ENCODE measurements around the gene ZNF407. TPM values are rescaled to one million over a fixed set of nuclear protein-coding genes. Genes with fewer than 3 reads are reported as not detected.

The ZNF407 gene
- total and polyA plus RNA-seq, 7 donors: 2.4 to 10.2 (median 7.9) TPM

DNA sequence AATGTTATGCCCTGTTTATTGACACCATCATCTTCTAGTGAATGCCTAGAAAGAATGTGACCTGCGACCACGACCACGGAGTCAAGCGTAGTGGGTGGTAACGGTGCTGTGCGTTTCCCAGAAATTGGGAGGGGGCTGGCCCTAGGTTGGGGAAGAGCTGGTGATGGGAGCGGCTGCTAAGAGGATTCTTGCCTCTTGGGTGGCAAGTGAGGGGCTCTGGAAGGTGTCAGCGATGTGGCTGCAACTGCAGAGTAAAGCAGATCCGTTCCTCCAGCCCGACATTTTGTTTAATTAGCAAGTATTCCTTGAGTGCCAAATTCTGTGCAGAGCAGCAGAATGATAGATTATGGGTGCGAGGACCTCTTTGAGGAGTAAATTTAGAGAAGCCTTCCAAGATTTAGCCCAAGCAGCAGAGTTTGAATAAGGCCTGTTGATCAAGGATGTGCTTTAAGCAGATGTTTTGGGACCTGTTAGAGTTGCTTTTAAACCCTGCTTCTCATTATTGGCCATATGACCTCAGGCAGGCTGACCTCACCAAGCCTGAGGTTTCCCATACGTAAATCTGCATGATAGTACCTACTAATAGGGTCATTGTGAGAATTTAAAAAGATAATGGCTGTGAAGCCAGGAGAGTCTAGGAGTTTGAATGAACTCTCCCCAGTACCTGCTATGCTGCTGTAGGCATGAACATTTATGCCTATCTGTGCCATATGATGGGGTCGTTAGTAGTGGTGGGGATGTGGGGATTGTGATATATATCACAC is 323.6 kb downstream of the ZNF407 start:
- Histone ChIP-seq H3K36me3 (ENCODE audit: insufficient read depth in 1 of 2, low read depth in 1 of 2) (peaks cover 0 to 10% of the 10 kb centered on the region in 2 donors), H3K4me1 (no peaks in the 10 kb centered on the region), H3K4me3 (no peak overlapping the region), H3K27me3 (ENCODE audit: insufficient read depth in 3 of 3, low read length in 2 of 3) (no peaks in the 10 kb centered on the region), H3K9me3 (no peaks in the 10 kb centered on the region), H3K27ac (no peak overlapping the region)
- ATAC-seq (no peak), DNase-seq (no peak)
- TF ChIP-seq CTCF (IDR thresholded peaks at IDR 0.05): no peak
- intact Hi-C loops (cut with DNase I): no loop called here
- 93 to 95% (median 93%) methylated on average over 13 of the region's 13 CpGs for WGBS, 3 donors

- no peaks in the 10 kb centered on the region for H3K4me1 ChIP-seq
- no peaks in the 10 kb centered on the region for H3K9me3 ChIP-seq
- no peak overlapping the region for H3K27ac ChIP-seq
- H3K36me3 ChIP-seq (ENCODE audit: insufficient read depth in 1 of 2, low read depth in 1 of 2): peaks cover 0 to 3% of the 10 kb centered on the region in 2 donors
- TF ChIP-seq CTCF (IDR thresholded peaks at IDR 0.05): no peak
- intact Hi-C loops (cut with DNase I): no loop called here
- DNase-seq (no peak), ATAC-seq (no peak)
- 94 to 99% (median 99%) methylated on average over 2 of the region's 2 CpGs for WGBS, 3 donors
- H3K27me3 ChIP-seq (ENCODE audit: insufficient read depth in 3 of 3, low read length in 2 of 3): no peaks in the 10 kb centered on the region
- H3K4me3 ChIP-seq: no peak overlapping the region
Observed at GRCh38 chr18:74926051-74926450, 328.4 kb downstream of the ZNF407 start.

DNA sequence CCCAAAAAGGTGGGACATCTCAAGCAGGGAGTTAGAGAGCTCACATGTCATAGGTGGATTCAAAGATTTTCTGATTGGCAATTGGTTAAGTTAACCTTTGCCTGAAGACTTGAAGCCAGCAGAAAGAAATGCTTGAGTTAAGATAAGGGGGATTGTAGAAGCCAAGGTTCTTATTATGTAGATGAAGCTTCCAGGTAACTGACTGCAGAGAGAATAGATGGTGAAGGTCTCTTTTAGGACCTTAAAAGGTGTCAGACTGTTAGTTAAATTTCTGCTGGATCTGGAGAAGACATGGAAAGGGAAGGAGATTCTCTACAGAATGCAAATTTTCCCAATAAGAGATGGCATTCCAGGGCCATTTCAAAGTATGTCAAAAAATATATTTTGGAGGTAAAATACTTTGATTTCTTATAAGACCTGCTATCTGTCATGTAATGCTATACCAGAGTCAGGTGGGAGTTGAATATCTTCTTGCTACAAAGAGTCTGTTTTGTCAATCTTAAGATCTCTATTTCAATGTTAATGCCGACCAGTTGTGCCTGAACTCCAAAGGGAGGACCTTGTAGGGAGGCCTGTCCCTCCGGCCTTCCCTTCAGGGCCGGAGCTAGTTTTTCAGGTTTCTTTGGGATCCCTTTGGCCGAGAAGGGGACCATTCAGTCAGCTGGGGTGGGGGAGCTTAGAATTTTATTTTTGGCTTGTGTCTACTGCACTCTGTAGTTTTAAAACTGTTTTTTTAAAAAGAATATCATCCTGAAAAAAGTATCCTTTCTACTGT is 330.7 kb downstream of the ZNF407 start:
- H3K27ac ChIP-seq: no peak overlapping the region
- H3K9me3 ChIP-seq: no peaks in the 10 kb centered on the region
- no peak overlapping the region for H3K4me3 ChIP-seq
- H3K4me1 ChIP-seq: no peaks in the 10 kb centered on the region
- TF ChIP-seq CTCF (IDR thresholded peaks at IDR 0.05): no peak
- H3K36me3 ChIP-seq (ENCODE audit: insufficient read depth in 1 of 2, low read depth in 1 of 2): no peaks in the 10 kb centered on the region
- no peak for DNase-seq
- 95 to 100% (median 97%) methylated on average over 4 of the region's 4 CpGs for WGBS, 3 donors
- no peaks in the 10 kb centered on the region for H3K27me3 ChIP-seq (ENCODE audit: insufficient read depth in 3 of 3, low read length in 2 of 3)
- ATAC-seq: no peak
- intact Hi-C loops (cut with DNase I): no loop called here

- ATAC-seq (no peak), DNase-seq (peak in 1 of 2 donors; percentile 16)
- no peak overlapping the region for H3K27ac ChIP-seq
- H3K9me3 ChIP-seq: no peaks in the 10 kb centered on the region
- no peak overlapping the region for H3K4me3 ChIP-seq
- TF ChIP-seq CTCF (IDR thresholded peaks at IDR 0.05): no peak
- intact Hi-C loops (cut with DNase I): no loop called here
- no peaks in the 10 kb centered on the region for H3K36me3 ChIP-seq (ENCODE audit: insufficient read depth in 1 of 2, low read depth in 1 of 2)
- H3K4me1 ChIP-seq: no peaks in the 10 kb centered on the region
- H3K27me3 ChIP-seq (ENCODE audit: insufficient read depth in 3 of 3, low read length in 2 of 3): no peaks in the 10 kb centered on the region
- 84 to 87% (median 87%) methylated on average over 11 of the region's 11 CpGs for WGBS, 3 donors
Observed at GRCh38 chr18:74929110-74929509, 331.4 kb downstream of the ZNF407 start.

All from psoas muscle (tissue), 8 donors.